ENCODE data around the gene CNOT6.

GRCh38 chr5:180586870-180587269 is 92.7 kb downstream of the CNOT6 start:
- no peak for TF ChIP-seq CTCF (conservative IDR thresholded peaks at IDR 0.05; ENCODE audit: low read depth, low read length)
- TF ChIP-seq EZH2 (IDR thresholded peaks at IDR 0.05; ENCODE audit: low read length, unreplicated experiment): no peak

Data from PC-3 (cell line).